HEK293 (cell line): ENCODE measurements around the gene L3MBTL4.

Experiments
- CTCF ChIA-PET: fragments of 350-600 bp; formaldehyde crosslinking; extraction: SDS; loops from one replicate; lab custom pipeline; 2021; ENCODE audit warnings: antibody characterized with exemption; lab: Yijun Ruan, JAX
- POLR2A ChIA-PET: fragments of 300-600 bp; formaldehyde crosslinking; extraction: SDS; loops from one replicate; lab custom pipeline; 2020; ENCODE audit warnings: antibody characterized with exemption, inconsistent platforms; lab: Yijun Ruan, JAX
- H3K27ac ChIP-seq: fragments of 200-500 bp; sonication (Bioruptor generic); 2 replicates; pipeline ENCODE4 v1.5.1; 2014; ENCODE audit warnings: low read depth, low read length, control low read depth, inconsistent platforms; ENCODE audit errors: extremely low read depth
- H3K36me3 ChIP-seq, 2 experiments: fragments of 200-500 bp in 1 of 2; sonication (Bioruptor generic) in 1 of 2; 1 replicate in 1 of 2; 2 replicates in 1 of 2; pipeline ENCODE4 v1.5.1; 2014 to 2017; ENCODE audit warnings: inconsistent platforms in 2 of 2, low read length in 2 of 2; ENCODE audit not compliant: control insufficient read depth in 2 of 2, insufficient read depth in 1 of 2
- H3K4me1 ChIP-seq: fragments of 200-500 bp; sonication (Bioruptor generic); 2 replicates; pipeline ENCODE4 v1.5.1; 2014; ENCODE audit warnings: mild to moderate bottlenecking, low read length, inconsistent platforms; ENCODE audit not compliant: control insufficient read depth, insufficient read depth
- H3K4me3 ChIP-seq: 2 replicates; pipeline ENCODE4 v1.5.1; 2011; ENCODE audit warnings: low read depth, mild to moderate bottlenecking, control low read depth, low read length, moderate library complexity
- H3K9me3 ChIP-seq: fragments of 200-500 bp; sonication (Bioruptor generic); 2 replicates; pipeline ENCODE4 v1.5.1; 2014; ENCODE audit warnings: low read depth, low read length, inconsistent platforms; ENCODE audit not compliant: control insufficient read depth, insufficient read depth
- KLF1 ChIP-seq: fragments of 450-650 bp; formaldehyde crosslinking; IDR thresholded peaks from 2 replicates; pipeline ENCODE4 v1.5.1; 2016; ENCODE audit warnings: missing biosample characterization, missing genetic modification characterization
- KLF16 ChIP-seq: fragments of 450-650 bp; formaldehyde crosslinking; IDR thresholded peaks from 2 replicates; pipeline ENCODE4 v1.5.1; 2017; ENCODE audit warnings: missing biosample characterization, missing genetic modification characterization
- MYNN ChIP-seq: fragments of 450-650 bp; formaldehyde crosslinking; IDR thresholded peaks from 2 replicates; pipeline ENCODE4 v1.5.1; 2016; ENCODE audit warnings: missing biosample characterization, missing genetic modification characterization, borderline replicate concordance
- SCRT2 ChIP-seq: fragments of 450-650 bp; formaldehyde crosslinking; IDR thresholded peaks from 2 replicates; pipeline ENCODE4 v1.5.1; 2016; ENCODE audit warnings: missing biosample characterization, missing genetic modification characterization
- TCF7L2 ChIP-seq: IDR thresholded peaks from 2 replicates; pipeline ENCODE4 v1.6.1; 2011; ENCODE audit warnings: low read depth, mild to moderate bottlenecking, inconsistent platforms, low read length, moderate library complexity, borderline replicate concordance
- ZBTB48 ChIP-seq: fragments of 450-650 bp; formaldehyde crosslinking; IDR thresholded peaks from 2 replicates; pipeline ENCODE4 v1.5.1; 2016; ENCODE audit warnings: missing biosample characterization, missing genetic modification characterization
- ZNF132 ChIP-seq: fragments of 450-650 bp; formaldehyde crosslinking; IDR thresholded peaks from 2 replicates; pipeline ENCODE4 v1.5.1; 2017; ENCODE audit warnings: missing biosample characterization, missing genetic modification characterization, borderline replicate concordance
- ZNF138 ChIP-seq: fragments of 450-650 bp; formaldehyde crosslinking; IDR thresholded peaks from 2 replicates; pipeline ENCODE4 v1.5.1; 2016; ENCODE audit warnings: missing biosample characterization, missing genetic modification characterization, borderline replicate concordance
- ZNF184 ChIP-seq: fragments of 450-650 bp; IDR thresholded peaks from 2 replicates; pipeline ENCODE4 v1.5.1; 2018; ENCODE audit warnings: missing biosample characterization, mild to moderate bottlenecking, missing genetic modification characterization
- ZNF211 ChIP-seq: fragments of 450-650 bp; formaldehyde crosslinking; IDR thresholded peaks from 2 replicates; pipeline ENCODE4 v1.5.1; 2016; ENCODE audit warnings: low read depth, missing biosample characterization, missing genetic modification characterization
- ZNF335 ChIP-seq: fragments of 450-650 bp; formaldehyde crosslinking; conservative IDR thresholded peaks from 2 replicates; pipeline ENCODE4 v1.5.1; 2016; ENCODE audit warnings: missing biosample characterization, missing genetic modification characterization
- ZNF341 ChIP-seq: fragments of 450-650 bp; formaldehyde crosslinking; IDR thresholded peaks from 2 replicates; pipeline ENCODE4; 2016; ENCODE audit warnings: low read depth, missing biosample characterization, missing genetic modification characterization
- ZNF501 ChIP-seq: fragments of 450-650 bp; formaldehyde crosslinking; IDR thresholded peaks from 2 replicates; pipeline ENCODE4 v1.5.1; 2016; ENCODE audit warnings: missing biosample characterization, missing genetic modification characterization
- ZNF658 ChIP-seq: fragments of 450-650 bp; formaldehyde crosslinking; IDR thresholded peaks from 2 replicates; pipeline ENCODE4; 2016; ENCODE audit warnings: missing biosample characterization, missing genetic modification characterization
- ZNF707 ChIP-seq: fragments of 450-650 bp; formaldehyde crosslinking; IDR thresholded peaks from 2 replicates; pipeline ENCODE4 v1.5.1; 2016; ENCODE audit warnings: missing biosample characterization, missing genetic modification characterization
- ZNF830 ChIP-seq: fragments of 450-650 bp; IDR thresholded peaks from 2 replicates; pipeline ENCODE4 v1.5.0; 2018; ENCODE audit warnings: missing biosample characterization, missing genetic modification characterization, low read depth, mild to moderate bottlenecking, moderate library complexity
- TF ChIP-seq, protein P1 (sequence below): fragments of 450-650 bp; formaldehyde crosslinking; conservative IDR thresholded peaks from 2 replicates; pipeline ENCODE4 v1.5.1; 2016; ENCODE audit warnings: low read depth, missing biosample characterization, missing genetic modification characterization
- TF ChIP-seq, protein P2 (sequence below): fragments of 450-650 bp; formaldehyde crosslinking; IDR thresholded peaks from 2 replicates; pipeline ENCODE4 v1.5.1; 2016; ENCODE audit warnings: missing biosample characterization, missing genetic modification characterization, borderline replicate concordance
- TF ChIP-seq, protein P3 (sequence below): IDR thresholded peaks from 2 replicates; pipeline ENCODE4 v1.6.1; 2011; ENCODE audit warnings: mild to moderate bottlenecking, low read depth, low read length, borderline replicate concordance

The L3MBTL4 gene

DNA sequence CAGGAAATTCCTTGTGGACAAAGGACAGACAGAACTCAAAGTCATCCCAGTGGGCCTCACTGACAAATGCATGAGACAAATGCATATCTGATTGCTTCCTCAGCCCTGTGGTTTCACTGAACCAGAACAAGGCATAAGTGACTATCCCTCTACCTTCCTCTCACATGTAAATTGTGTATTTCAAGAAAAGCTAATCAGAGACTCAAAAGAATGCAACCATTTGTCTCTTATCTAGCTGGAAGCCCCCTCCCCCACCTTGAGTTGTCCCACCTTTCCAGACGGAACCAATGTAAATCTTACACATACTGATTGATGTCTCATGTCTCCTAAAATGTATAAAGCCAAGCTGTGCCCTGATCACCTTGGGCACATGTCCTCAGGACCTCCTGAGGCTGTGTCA lies 417.4 kb downstream of the L3MBTL4 start (continued):
- TF ChIP-seq, protein P1, sequence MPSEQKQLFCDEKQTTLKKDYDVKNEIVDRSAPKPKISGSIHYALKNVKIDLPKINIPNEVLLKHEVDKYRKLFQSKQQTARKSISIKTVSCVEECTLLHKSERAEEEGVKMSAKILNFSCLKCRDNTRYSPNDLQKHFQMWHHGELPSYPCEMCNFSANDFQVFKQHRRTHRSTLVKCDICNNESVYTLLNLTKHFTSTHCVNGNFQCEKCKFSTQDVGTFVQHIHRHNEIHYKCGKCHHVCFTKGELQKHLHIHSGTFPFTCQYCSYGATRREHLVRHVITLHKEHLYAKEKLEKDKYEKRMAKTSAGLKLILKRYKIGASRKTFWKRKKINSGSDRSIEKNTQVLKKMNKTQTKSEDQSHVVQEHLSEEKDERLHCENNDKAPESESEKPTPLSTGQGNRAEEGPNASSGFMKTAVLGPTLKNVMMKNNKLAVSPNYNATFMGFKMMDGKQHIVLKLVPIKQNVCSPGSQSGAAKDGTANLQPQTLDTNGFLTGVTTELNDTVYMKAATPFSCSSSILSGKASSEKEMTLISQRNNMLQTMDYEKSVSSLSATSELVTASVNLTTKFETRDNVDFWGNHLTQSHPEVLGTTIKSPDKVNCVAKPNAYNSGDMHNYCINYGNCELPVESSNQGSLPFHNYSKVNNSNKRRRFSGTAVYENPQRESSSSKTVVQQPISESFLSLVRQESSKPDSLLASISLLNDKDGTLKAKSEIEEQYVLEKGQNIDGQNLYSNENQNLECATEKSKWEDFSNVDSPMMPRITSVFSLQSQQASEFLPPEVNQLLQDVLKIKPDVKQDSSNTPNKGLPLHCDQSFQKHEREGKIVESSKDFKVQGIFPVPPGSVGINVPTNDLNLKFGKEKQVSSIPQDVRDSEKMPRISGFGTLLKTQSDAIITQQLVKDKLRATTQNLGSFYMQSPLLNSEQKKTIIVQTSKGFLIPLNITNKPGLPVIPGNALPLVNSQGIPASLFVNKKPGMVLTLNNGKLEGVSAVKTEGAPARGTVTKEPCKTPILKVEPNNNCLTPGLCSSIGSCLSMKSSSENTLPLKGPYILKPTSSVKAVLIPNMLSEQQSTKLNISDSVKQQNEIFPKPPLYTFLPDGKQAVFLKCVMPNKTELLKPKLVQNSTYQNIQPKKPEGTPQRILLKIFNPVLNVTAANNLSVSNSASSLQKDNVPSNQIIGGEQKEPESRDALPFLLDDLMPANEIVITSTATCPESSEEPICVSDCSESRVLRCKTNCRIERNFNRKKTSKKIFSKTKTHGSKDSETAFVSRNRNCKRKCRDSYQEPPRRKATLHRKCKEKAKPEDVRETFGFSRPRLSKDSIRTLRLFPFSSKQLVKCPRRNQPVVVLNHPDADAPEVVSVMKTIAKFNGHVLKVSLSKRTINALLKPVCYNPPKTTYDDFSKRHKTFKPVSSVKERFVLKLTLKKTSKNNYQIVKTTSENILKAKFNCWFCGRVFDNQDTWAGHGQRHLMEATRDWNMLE (tag by site-specific recombination): no peak
- no peak for TF ChIP-seq SCRT2 (tag by site-specific recombination)
- no peak for TF ChIP-seq ZNF707 (tag by site-specific recombination)
- no peak for TF ChIP-seq ZNF341 (tag by site-specific recombination)
- TF ChIP-seq, protein P2, sequence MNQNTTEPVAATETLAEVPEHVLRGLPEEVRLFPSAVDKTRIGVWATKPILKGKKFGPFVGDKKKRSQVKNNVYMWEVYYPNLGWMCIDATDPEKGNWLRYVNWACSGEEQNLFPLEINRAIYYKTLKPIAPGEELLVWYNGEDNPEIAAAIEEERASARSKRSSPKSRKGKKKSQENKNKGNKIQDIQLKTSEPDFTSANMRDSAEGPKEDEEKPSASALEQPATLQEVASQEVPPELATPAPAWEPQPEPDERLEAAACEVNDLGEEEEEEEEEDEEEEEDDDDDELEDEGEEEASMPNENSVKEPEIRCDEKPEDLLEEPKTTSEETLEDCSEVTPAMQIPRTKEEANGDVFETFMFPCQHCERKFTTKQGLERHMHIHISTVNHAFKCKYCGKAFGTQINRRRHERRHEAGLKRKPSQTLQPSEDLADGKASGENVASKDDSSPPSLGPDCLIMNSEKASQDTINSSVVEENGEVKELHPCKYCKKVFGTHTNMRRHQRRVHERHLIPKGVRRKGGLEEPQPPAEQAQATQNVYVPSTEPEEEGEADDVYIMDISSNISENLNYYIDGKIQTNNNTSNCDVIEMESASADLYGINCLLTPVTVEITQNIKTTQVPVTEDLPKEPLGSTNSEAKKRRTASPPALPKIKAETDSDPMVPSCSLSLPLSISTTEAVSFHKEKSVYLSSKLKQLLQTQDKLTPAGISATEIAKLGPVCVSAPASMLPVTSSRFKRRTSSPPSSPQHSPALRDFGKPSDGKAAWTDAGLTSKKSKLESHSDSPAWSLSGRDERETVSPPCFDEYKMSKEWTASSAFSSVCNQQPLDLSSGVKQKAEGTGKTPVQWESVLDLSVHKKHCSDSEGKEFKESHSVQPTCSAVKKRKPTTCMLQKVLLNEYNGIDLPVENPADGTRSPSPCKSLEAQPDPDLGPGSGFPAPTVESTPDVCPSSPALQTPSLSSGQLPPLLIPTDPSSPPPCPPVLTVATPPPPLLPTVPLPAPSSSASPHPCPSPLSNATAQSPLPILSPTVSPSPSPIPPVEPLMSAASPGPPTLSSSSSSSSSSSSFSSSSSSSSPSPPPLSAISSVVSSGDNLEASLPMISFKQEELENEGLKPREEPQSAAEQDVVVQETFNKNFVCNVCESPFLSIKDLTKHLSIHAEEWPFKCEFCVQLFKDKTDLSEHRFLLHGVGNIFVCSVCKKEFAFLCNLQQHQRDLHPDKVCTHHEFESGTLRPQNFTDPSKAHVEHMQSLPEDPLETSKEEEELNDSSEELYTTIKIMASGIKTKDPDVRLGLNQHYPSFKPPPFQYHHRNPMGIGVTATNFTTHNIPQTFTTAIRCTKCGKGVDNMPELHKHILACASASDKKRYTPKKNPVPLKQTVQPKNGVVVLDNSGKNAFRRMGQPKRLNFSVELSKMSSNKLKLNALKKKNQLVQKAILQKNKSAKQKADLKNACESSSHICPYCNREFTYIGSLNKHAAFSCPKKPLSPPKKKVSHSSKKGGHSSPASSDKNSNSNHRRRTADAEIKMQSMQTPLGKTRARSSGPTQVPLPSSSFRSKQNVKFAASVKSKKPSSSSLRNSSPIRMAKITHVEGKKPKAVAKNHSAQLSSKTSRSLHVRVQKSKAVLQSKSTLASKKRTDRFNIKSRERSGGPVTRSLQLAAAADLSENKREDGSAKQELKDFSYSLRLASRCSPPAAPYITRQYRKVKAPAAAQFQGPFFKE (tag by site-specific recombination): no peak

DNA sequence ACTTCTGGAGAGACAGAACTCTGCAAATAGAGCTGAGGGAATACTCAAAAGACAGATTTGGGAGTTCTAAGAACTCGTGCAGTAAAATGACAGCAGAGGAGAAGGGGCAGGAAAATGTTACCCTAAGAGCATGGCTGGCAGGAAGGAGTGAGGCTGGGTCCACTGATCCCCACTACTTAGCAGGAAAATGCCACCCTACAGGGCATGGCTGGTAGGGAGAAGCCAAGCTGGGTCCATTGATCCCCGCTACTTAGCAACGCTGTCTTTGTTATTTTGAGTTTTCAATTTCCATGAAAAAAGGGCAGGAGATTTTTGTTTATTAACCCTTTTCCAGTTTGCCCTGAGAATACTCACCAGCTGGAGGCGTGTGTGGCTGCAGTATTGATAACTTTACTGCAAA lies 419.1 kb downstream of the L3MBTL4 start:
- no peaks in the 10 kb centered on the region for H3K4me1 ChIP-seq
- POLR2A ChIA-PET: no interaction called here
- no peaks in the 10 kb centered on the region for H3K9me3 ChIP-seq
- H3K27ac ChIP-seq: no peak overlapping the region
- no peak overlapping the region for H3K4me3 ChIP-seq
- CTCF ChIA-PET: no interaction called here
- no peaks in the 10 kb centered on the region for H3K36me3 ChIP-seq
- TF ChIP-seq, protein P3, sequence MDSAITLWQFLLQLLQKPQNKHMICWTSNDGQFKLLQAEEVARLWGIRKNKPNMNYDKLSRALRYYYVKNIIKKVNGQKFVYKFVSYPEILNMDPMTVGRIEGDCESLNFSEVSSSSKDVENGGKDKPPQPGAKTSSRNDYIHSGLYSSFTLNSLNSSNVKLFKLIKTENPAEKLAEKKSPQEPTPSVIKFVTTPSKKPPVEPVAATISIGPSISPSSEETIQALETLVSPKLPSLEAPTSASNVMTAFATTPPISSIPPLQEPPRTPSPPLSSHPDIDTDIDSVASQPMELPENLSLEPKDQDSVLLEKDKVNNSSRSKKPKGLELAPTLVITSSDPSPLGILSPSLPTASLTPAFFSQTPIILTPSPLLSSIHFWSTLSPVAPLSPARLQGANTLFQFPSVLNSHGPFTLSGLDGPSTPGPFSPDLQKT: no peak
- TF ChIP-seq ZNF211 (tag by site-specific recombination): no peak
- no peak for TF ChIP-seq TCF7L2
- no peak for TF ChIP-seq ZNF830 (tag by site-specific recombination)
- no peak for TF ChIP-seq ZNF501 (tag by site-specific recombination)
- no peak for TF ChIP-seq KLF16 (tag by site-specific recombination)
- TF ChIP-seq ZNF184 (tag by site-specific recombination): no peak
- TF ChIP-seq ZBTB48 (tag by site-specific recombination): no peak
- TF ChIP-seq ZNF138 (tag by site-specific recombination): no peak
- no peak for TF ChIP-seq ZNF658 (tag by site-specific recombination)
- TF ChIP-seq, protein P2 (tag by site-specific recombination): no peak
- no peak for TF ChIP-seq MYNN
- no peak for TF ChIP-seq ZNF132 (tag by site-specific recombination)
- no peak for TF ChIP-seq ZNF335 (tag by site-specific recombination)
- TF ChIP-seq KLF1 (tag by site-specific recombination): no peak
